ENCODE data around the gene NLRP4. TPM values are rescaled to one million over a fixed set of nuclear protein-coding genes. Genes with fewer than 3 reads are reported as not detected.
"Not testable (repeated sequence)": the region's sequence is repeated elsewhere in the genome, so short reads cannot be mapped to it uniquely, and the experiment has no call there.

The NLRP4 gene
- total RNA-seq, 1 donor from 2014 or later, result not detected

- no peak for DNase-seq (ENCODE audit: low read depth)
Measured at GRCh38 chr19:55877211-55877610, 40.9 kb downstream of the NLRP4 start.

- DNase-seq (ENCODE audit: low read depth), result no peak
Measured at GRCh38 chr19:55882626-55883025, 46.3 kb downstream of the NLRP4 start.

GRCh38 chr19:55898911-55899310 is 62.6 kb downstream of the NLRP4 start:
- DNase-seq (ENCODE audit: low read depth), result no peak

GRCh38 chr19:55901369-55902079 is 65.2 kb downstream of the NLRP4 start:
- DNase-seq (ENCODE audit: low read depth), result no peak

- DNase-seq (ENCODE audit: low read depth), result no peak
Measured at GRCh38 chr19:55902080-55902751, 65.9 kb downstream of the NLRP4 start.

- DNase-seq (ENCODE audit: low read depth), result no peak
Measured at GRCh38 chr19:55907286-55907685, 70.9 kb downstream of the NLRP4 start.

GRCh38 chr19:55907746-55908145 is 71.4 kb downstream of the NLRP4 start:
- DNase-seq (ENCODE audit: low read depth), result no peak

GRCh38 chr19:55909801-55910200 is 73.5 kb downstream of the NLRP4 start:
- DNase-seq (ENCODE audit: low read depth), result no peak

- no peak for DNase-seq (ENCODE audit: low read depth)
Measured at GRCh38 chr19:55912916-55913315, 76.6 kb downstream of the NLRP4 start.

GRCh38 chr19:55913643-55914268 is 77.4 kb downstream of the NLRP4 start:
- no peak for DNase-seq (ENCODE audit: low read depth)

GRCh38 chr19:55923556-55923955 is 87.2 kb downstream of the NLRP4 start:
- DNase-seq (ENCODE audit: low read depth), result no peak

GRCh38 chr19:55927991-55928390 is 91.7 kb downstream of the NLRP4 start:
- no peak for DNase-seq (ENCODE audit: low read depth)

GRCh38 chr19:55929258-55929657 is 92.9 kb downstream of the NLRP4 start:
- DNase-seq (ENCODE audit: low read depth), result not testable (repeated sequence)

GRCh38 chr19:55930996-55931515 is 94.7 kb downstream of the NLRP4 start:
- no peak for DNase-seq (ENCODE audit: low read depth)

Other genes with a start within 250 kb of the NLRP4 start
- 5.3 and 9.1 TPM in 2 replicates for gene FIZ1, start 237.0 kb upstream of the NLRP4 start, total RNA-seq
- gene ZNF524, start 236.3 kb upstream of the NLRP4 start, total RNA-seq, result 21.9 and 29.8 TPM in 2 replicates
- 2.9 and 3.5 TPM in 2 replicates for gene ZNF865, start 230.9 kb upstream of the NLRP4 start, total RNA-seq
- 8.7 and 9.3 TPM in 2 replicates for gene ZNF784, start 212.0 kb upstream of the NLRP4 start, total RNA-seq
- 10.2 and 14.7 TPM in 2 replicates for gene ZNF580, start 195.5 kb upstream of the NLRP4 start, total RNA-seq
- gene ZNF581, start 192.9 kb upstream of the NLRP4 start, total RNA-seq, result 11.4 and 13.2 TPM in 2 replicates
- 23.5 and 25.5 TPM in 2 replicates for gene CCDC106, start 188.3 kb upstream of the NLRP4 start, total RNA-seq
- gene U2AF2, start 181.5 kb upstream of the NLRP4 start, total RNA-seq, result 63.8 and 67.0 TPM in 2 replicates
- gene EPN1, start 161.3 kb upstream of the NLRP4 start, total RNA-seq, result 73.4 and 93.4 TPM in 2 replicates
- not detected in 2 replicates for gene NLRP9, start 98.1 kb upstream of the NLRP4 start, total RNA-seq
- not detected in 2 replicates for gene RFPL4A, start 77.4 kb upstream of the NLRP4 start, total RNA-seq
- not detected in 2 replicates for gene RFPL4AL1, start 67.4 kb upstream of the NLRP4 start, total RNA-seq
- gene NLRP11, start 4.5 kb upstream of the NLRP4 start, total RNA-seq, result not detected in 2 replicates
- not detected in 2 replicates for gene NLRP13, start 95.8 kb downstream of the NLRP4 start, total RNA-seq
- gene NLRP8, start 111.3 kb downstream of the NLRP4 start, total RNA-seq, result not detected in 2 replicates
- gene NLRP5, start 150.2 kb downstream of the NLRP4 start, total RNA-seq, result not detected in 2 replicates

Data from myocyte (in vitro differentiated cells).